ENCODE results near the gene SLC9A6.

GRCh38 chrX:136057567-136057966, 72.3 kb downstream of the SLC9A6 start:
- TF ChIP-seq TAF1 (IDR thresholded peaks at IDR 0.05; ENCODE audit: borderline replicate concordance, insufficient read depth, low read length) (no peak), POLR2AphosphoS5 (IDR thresholded peaks at IDR 0.05; ENCODE audit: low read depth, low read length) (no peak)

All from PFSK-1 (cell line).